NCI-H1694 treated with DMSO at 0.1 percent for 48 hours (cell line): Measurements from ENCODE around the gene MBD3L4.
"Not testable (repeated sequence)": the region's sequence is repeated elsewhere in the genome, so short reads cannot be mapped to it uniquely, and the experiment has no call there.

ENCODE experiments used
- DNase-seq: peaks from one replicate; lab custom pipeline; 2025; lab: John Stamatoyannopoulos, UW

The MBD3L4 gene

DNA sequence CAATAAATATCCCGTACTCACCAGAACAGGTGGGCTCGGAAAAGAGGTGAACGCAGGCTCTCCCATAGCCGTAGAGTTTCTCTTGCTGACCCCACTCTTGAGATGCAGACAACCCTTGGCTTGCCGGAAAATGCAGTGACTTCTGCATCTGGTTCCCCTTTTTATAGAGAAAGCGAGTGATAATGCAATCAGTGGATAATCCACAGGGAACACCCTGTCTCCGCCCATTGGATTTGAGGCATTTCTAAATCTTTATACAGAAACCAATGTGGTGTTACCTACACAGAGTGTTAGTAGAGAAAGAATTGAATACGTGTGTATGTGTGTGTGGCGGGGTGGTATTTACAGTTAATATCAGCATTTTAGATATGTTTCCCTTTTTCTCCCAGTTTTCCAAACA is at the start of gene MBD3L4:
MBD3L4 (minus strand) TSS at position 101 of the 400 bp plus-strand sequence; CDS start at position 66, 35 bp downstream.
- DNase-seq, result not testable (repeated sequence)

DNA sequence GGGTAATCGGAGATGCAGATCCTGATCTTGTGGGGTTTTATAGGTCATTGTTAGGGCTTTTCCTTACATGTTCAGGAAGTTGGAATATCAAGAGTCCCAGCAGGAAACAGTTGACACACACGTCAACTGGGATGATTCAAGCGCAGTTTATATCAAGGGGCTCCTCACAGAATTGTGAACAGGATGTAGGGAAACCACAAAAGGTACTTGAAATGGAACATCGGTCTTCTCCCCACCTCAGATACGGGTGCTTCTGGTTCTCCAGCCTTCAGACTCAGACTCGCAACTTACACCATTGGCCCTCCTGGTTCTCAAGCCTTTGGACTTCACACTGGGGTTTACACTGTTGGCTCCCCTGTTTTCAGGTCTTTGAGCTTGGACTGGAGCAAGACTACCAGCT is 49.0 kb upstream of the MBD3L4 start:
- no peak for DNase-seq

DNA sequence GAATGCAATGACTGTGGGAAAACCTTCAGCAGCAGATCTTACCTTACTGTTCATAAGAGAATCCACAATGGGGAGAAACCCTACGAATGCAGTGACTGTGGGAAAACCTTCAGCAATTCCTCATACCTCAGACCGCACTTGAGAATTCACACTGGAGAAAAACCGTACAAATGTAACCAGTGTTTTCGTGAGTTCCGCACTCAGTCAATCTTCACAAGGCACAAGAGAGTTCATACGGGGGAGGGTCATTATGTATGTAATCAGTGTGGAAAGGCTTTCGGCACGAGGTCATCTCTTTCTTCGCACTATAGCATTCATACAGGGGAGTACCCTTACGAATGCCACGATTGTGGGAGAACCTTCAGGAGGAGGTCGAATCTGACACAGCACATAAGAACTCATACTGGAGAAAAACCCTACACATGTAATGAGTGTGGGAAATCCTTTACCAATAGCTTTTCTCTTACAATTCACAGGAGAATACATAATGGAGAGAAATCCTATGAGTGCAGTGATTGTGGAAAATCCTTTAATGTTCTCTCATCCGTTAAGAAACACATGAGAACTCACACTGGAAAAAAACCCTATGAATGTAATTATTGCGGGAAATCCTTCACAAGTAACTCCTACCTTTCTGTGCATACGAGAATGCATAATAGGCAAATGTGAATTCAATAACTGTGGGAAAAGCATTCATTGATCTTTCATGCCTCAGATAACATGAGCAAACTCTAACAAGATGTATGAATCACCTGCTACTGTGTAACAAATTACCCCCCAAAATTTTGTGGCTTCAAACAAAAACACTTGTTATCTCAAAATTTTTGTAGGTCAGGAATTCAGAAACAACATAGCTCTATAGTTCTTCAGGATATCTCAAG is 43.3 kb upstream of the MBD3L4 start:
- no peak for DNase-seq

DNA sequence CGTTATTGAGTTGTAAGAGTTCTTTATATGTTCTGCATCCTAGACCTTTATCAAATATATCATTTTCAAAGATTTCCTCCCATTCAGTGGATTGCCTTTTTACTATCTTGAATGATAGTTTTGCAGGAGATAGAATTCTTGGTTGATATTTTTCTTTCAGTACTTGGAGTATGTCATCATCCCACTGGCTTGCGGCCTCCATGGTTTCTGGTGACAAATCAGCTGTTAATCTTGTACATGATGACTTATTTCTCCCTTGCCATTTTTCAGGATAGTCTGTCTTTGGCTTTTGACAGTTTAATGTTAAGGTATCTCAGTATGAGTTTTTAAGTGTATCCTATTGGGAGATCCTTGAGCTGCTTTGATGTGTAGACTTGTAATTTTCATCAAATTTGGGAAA is 38.0 kb upstream of the MBD3L4 start:
- DNase-seq, result no peak

DNA sequence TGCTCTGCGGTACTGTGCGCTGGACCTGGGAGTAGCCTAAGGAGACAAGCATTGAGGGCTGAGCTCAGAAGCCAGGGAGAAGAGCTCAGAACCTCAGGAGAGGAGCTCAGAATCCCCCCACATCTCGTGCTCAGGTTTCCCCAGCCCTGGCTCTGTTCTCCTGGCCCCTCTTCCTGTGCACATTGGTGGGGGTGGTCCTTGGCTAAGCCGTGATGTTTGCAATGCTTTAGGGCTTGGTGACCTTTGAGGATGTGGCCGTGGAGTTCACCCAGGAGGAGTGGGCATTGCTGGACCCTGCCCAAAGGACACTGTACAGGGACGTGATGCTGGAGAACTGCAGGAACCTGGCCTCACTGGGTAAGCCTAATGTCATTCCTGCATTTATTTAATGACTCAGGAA is 36.2 kb upstream of the MBD3L4 start:
- DNase-seq, result no peak

DNA sequence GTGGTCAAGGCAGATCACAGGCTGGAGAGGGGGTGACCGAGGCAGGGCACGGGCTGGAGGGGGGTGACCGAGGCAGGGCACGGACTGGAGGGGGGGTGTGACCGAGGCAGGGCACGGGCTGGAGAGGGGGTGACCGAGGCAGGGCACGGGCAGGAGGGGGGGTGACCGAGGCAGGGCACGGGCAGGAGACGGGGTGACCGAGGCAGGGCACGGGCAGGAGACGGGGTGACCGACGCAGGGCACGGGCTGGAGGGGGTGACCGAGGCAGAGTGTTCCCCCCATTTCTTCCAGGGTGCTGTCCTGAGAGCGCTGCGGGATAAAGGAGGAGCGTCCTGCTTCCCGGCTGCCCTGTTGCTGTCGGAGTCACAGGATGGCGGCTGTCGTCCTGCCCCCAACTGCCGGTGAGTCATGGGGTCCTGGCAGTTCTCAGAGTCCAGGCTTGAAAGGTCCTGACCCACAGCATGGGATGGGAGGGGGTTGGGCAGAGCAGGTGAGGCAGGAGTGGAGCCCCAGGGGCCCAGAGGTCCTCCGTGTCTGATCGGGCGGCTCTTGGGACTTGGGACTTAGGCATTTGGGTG is 34.8 kb upstream of the MBD3L4 start:
- no peak for DNase-seq

DNA sequence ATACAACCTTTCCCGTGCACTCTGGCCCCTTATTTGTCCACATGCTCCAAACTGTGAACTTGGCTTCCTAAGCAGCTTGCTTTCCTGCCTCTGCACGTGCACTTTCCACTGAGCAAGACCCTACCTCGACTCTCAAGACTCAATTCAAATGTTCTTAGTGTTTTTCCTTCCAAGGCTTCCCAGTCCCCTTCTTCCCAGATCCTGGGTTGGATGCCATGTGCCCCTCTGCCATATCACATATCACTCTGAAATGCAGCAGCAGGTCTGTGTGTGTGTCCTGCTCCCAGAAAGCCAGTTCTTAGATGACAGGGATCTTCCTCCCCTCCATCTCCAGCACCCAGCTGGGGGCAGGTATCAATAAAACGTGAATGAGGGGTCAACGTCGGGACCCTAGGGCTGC is 32.6 kb upstream of the MBD3L4 start:
- DNase-seq, result no peak

DNA sequence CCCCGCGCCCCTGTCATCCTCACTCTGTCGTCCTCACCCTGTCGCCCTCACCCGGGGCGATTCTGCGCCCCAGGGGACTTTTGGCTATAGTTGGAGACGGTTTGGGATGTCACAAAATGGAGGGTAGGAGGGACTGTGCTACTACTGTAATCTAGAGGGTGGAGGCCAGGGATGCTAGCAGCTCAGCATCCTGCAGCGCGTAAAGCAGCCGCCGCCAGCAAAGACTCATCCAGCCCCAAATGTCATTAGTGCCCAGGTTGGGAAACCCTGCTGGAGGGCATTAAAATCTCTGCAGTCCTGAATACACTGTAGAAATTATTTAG is 29.9 kb upstream of the MBD3L4 start:
- DNase-seq, result no peak

DNA sequence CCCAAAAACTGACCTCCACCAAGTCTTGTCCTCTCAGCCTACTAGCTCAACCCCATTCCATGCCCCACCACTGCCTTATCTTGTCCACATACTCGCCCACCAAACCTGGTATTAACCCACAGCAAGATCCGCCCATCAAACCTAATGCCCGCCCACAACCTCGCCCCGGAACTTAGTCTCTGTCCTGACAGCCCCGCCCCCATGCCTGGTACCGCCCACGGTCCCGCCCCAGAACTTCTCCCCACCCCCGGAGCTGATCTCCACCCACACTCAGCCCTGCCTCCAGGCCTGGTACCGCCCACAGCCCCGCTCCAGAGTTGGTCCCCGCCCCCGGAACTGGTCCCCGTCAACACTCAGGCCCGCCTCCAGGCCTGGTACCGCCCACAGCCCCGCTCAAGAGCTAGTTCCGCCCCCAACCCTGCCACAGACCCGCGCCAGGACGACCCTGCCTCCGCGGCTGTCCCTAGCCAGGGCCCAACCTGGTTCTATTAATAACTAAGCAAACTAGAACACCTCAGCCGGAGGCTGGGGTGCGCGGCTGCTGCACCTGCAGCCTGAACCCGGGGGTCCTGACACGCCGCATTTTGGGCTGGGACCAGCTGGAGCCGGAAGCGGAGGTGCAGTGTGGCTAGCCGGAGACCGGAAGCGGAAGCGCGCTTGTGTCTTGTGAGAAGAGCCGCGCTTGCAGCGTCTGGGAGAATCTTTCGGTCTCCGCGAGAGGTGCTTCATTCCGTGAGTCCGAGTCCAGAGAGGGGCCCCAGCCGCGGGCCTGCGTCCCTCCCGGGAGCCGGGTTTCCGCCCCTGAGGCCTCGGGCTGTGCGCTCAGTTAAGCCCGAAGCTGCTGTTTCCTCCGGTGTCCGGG is 29.3 kb upstream of the MBD3L4 start, which contains the start of gene ZNF557:
ZNF557 (plus strand) TSS at position 662 of the 862 bp plus-strand sequence. CDS start 5,372 bp downstream, outside the sequence.
- DNase-seq, result peak; percentile 77

DNA sequence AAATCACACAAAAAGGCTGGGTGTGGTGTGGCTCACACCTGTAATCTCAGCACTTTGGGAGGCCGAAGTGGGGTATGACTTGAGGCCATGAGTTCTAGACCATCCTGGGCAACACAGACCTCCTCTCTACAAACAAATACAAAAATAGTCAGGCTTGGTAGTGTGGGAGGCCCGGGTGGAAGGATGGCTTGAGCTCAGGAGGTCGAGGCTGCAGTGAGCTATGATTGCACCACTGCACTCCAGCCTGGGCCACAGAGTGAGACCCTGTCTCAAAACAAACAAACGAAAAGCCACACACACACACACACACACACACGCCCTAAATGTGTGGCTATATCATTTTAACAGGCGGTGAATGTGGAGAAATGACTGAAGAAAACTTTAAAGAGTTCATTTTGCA is 28.6 kb upstream of the MBD3L4 start:
- no peak for DNase-seq

DNA sequence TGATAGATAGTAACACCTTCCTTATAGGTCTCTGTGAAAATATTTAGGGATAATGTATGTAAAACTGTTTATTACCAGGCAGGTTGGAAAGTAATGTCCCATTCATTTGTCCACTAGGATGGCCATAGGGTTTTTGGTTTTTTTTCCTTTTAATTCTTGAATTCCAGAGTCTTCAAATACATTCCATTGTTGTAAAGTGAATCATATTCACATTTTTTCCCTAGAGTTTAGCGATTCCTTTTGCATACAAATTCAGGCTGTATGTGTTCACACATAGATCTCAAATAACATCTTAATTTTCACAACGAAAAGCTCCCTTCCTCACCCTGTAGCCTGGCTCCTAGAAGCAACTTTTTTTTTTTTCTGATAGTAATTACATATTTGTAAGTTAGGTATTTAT is 27.7 kb upstream of the MBD3L4 start:
- no peak for DNase-seq

DNA sequence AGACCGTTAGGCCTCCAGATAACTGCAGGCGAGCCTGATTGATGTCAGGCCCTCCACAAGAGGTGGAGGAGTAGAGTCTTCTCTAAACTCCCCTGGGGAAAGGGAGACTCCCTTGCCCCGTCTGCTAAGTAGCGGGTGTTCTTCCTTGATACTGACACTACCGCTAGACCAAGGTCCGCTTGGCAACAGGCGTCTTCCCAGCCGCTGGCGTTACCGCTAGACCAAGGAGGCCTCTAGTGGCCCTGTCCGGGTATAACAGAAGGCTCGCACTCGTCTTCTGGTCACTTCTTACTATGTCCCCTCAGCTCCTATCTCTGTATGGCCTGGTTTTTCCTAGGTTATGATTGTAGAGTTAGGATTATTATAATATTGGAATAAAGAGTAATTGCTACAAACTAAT is 27.1 kb upstream of the MBD3L4 start:
- DNase-seq, result not testable (repeated sequence)

DNA sequence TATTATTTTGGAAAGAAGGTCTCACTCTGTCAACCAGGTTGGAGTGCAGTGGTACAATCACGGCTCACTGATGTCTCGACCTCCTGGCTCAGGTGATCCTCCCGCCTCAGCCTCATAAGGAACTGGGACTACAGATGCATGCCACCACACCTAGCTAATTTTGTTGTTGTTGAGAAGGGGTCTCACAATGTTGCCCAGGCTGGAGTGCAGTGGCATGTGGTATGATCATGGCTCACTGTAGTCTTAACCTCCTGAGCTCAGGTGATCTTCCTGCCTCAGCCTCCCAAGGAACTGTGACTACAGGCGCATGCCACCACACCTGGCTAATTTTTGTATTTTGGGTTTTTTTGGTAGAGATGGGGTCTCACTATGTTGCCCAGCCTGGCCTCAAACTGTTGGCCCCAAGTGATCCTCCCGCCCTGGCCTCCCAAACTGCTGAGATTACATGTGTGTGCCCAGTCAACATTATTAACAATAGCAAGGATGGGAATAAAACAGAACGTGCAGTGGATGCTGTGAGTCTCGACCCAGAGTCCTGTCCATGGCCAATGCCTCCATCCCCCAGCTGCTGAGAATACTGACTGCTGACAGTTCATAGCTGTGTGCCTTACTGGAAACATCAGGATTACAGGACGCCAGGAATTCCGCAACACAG is 23.9 kb upstream of the MBD3L4 start:
- no peak for DNase-seq

DNA sequence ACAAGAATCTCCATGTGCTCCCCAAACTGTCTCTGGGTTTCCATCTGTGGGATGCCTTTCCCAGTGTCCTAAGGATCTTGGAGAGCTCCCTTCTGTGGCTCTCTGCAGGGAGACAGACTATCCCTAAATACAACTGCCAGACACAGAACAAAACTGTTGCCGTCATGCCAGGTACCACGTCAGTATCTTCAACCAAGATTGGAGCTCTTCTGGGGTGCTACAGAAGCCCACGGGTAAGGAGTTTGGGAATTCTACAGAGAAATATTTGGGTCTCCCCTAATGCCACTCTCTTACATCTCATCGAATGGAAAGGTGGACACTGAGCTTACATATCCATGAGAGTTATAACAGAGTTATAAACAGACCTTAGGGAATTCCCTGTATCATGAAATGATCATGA is 23.4 kb upstream of the MBD3L4 start:
- no peak for DNase-seq

DNA sequence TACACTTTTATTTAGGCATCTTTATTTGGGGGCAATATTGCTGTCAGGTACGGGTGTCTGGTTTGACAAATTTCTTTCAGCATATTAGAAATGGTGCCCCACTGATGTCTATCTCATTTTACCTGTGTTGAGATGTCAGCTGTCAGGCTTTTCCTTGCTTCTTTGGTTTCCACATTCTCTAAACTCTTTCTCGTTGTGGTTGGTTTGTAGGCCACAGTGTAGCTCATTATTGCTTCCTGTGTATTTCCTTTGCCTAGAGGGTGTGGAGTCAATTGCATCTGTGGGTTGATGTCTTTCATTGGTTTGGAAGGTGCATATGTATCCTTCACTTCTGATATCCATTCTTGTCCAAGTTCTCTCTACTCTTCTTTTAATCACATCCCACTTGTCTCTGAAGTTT is 20.0 kb upstream of the MBD3L4 start:
- DNase-seq, result not testable (repeated sequence)

DNA sequence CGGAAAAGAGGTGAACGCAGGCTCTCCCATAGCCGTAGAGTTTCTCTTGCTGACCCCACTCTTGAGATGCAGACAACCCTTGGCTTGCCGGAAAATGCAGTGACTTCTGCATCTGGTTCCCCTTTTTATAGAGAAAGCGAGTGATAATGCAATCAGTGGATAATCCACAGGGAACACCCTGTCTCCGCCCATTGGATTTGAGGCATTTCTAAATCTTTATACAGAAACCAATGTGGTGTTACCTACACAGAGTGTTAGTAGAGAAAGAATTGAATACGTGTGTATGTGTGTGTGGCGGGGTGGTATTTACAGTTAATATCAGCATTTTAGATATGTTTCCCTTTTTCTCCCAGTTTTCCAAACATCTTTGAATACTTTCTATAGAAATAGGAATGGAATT is 18.6 kb upstream of the MBD3L4 start, which contains the start of gene MBD3L3:
MBD3L3 (minus strand) TSS at position 101 of the 400 bp plus-strand sequence; CDS start at position 30, 71 bp downstream.
- DNase-seq, result not testable (repeated sequence)

DNA sequence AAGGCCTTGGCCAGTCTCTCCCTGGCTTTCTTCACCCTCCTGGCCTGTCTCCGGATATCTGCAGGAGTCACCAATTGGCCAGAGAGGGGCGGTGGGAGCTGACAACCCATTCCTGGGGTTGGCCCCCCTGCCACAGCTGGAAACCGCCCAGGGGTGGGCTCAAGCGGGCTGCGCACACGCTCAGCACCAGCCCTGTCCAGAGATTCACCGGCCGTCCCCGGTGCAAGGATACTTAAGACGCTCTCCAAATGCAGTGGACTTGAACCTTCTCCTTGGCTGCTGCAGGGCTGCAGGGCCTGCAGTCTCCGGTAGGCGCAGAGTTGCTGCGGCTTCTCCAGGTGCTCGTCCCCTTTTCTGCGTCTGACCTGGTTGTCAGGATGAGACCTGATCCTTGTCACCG is 16.4 kb upstream of the MBD3L4 start:
- DNase-seq, result not testable (repeated sequence)

DNA sequence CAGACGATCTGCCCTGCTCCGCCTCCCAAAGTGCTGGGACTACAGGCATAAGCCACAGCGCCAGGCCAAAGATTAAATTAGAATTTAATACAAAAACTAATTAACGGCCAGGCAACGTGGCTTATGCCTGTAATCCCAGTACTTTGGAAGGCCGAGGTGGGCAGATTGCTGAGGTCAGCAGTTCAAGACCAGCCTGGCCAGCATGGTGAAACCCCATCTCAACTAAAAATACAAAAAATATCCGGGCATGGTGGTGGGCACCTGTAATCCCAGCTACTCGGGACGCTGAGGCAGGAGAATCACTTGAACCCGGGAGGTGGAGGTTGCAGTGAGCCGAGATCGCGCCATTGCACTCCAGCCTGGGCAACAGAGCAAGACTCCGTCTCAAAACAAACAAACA is 15.7 kb upstream of the MBD3L4 start:
- not testable (repeated sequence) for DNase-seq

DNA sequence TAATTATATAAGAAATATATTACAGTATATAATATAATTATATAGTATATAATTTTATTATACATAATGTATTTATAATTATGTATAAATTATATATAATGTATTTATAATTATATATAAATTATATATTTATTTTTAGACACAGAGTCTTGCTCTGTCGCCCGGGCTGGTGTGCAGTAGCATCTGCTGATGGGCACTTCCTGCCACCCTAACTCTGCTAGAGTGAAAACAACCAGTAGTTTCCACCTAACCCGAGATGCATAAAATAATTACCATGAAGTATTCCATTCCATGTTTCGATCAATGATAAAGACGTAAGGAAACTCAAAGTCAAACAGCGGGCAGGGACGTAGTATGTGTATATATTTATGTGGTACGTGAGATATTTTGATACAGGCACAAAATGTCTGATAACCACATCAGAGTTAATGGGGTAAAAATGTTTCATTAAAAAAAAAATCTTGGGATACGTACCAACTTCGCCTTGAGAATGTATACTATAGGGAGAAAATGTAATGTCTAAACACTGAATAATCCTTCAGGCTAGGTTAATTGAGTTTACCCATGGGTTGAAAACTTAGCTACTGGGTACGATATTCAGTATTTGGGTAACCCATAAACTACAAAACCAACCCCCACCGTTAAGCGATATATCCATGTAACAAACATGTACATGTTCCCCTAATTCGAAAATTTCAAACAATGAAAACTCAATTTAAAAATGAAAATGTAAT is 14.8 kb upstream of the MBD3L4 start:
- not testable (repeated sequence) for DNase-seq

DNA sequence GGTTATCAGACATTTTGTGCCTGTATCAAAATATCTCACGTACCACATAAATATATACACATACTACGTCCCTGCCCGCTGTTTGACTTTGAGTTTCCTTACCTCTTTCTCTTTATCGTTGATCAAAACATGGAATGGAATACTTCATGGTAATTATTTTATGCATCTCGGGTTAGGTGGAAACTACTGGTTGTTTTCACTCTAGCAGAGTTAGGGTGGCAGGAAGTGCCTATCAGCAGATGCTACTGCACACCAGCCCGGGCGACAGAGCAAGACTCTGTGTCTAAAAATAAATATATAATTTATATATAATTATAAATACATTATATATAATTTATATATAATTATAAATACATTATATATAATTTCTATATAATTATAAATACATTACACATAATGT is 12.9 kb upstream of the MBD3L4 start:
- DNase-seq, result not testable (repeated sequence)

DNA sequence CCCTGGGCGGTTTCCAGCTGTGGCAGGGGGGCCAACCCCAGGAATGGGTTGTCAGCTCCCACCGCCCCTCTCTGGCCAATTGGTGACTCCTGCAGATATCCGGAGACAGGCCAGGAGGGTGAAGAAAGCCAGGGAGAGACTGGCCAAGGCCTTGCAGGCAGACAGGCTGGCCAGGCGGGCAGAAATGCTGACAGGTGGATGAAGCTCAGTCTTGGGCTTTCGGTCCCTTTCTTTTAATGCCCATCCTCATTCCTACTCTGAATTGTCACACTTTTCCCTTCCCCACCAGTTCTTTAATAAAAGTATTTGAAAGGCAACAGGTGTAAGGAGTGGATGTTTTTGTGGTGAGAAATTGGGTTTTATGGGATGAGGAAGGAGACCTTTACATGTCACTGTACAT is 11.4 kb upstream of the MBD3L4 start:
- not testable (repeated sequence) for DNase-seq
